Ectodermal cell (in vitro differentiated cells): ENCODE measurements around the gene PLPPR5. TPM values are rescaled to one million over a fixed set of nuclear protein-coding genes. Genes with fewer than 3 reads are reported as not detected.
"Not testable (repeated sequence)": the region's sequence is repeated elsewhere in the genome, so short reads cannot be mapped to it uniquely, and the experiment has no call there.

Experiments
- H3K27ac ChIP-seq: 2 replicates; pipeline ENCODE4 v1.7.0; 2013; ENCODE audit warnings: mild to moderate bottlenecking, low read depth, low read length; ENCODE audit not compliant: insufficient read depth, poor library complexity, severe bottlenecking
- H3K27me3 ChIP-seq: 2 replicates; pipeline ENCODE4 v1.7.0; 2013; ENCODE audit warnings: mild to moderate bottlenecking, low read length; ENCODE audit not compliant: insufficient read depth, control insufficient read depth, poor library complexity, severe bottlenecking
- H3K36me3 ChIP-seq: one replicate; pipeline ENCODE4 v1.7.0; 2013; ENCODE audit warnings: low read length; ENCODE audit not compliant: control insufficient read depth, insufficient read depth
- H3K4me1 ChIP-seq: one replicate; pipeline ENCODE4 v1.7.0; 2013; ENCODE audit warnings: low read length; ENCODE audit not compliant: control insufficient read depth, insufficient read depth
- H3K4me3 ChIP-seq: 2 replicates; pipeline ENCODE4 v1.7.0; 2013; ENCODE audit warnings: low read depth, low read length, control low read depth; ENCODE audit not compliant: insufficient read depth
- H3K9me3 ChIP-seq: 2 replicates; pipeline ENCODE4 v1.7.0; 2013; ENCODE audit warnings: mild to moderate bottlenecking, low read length, moderate library complexity; ENCODE audit not compliant: control insufficient read depth
- WGBS, 2 experiments: methylation state at CpG; one replicate each; pipeline ENCODE4 v1.1.7; 2013; ENCODE audit warnings: missing lambda C conversion rate in 2 of 2; 5-methylcytosine and 5-hydroxymethylcytosine counted together
- polyA plus RNA-seq, 4 experiments: library from polyadenylated mRNA; stranded (reverse); fragments of 50-300 nt; gene quantifications; one replicate each; pipeline ENCODE4 v1.2.3, GENCODE V29; 2013

The PLPPR5 gene, protein sequence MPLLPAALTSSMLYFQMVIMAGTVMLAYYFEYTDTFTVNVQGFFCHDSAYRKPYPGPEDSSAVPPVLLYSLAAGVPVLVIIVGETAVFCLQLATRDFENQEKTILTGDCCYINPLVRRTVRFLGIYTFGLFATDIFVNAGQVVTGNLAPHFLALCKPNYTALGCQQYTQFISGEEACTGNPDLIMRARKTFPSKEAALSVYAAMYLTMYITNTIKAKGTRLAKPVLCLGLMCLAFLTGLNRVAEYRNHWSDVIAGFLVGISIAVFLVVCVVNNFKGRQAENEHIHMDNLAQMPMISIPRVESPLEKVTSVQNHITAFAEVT
- 1.8 TPM for polyA plus RNA-seq (2013, experiment 1 of 4)
- polyA plus RNA-seq (2013, experiment 2 of 4), result 1.2 TPM
- polyA plus RNA-seq (2013, experiment 3 of 4), result 1.1 TPM
- 1.2 TPM for polyA plus RNA-seq (2013, experiment 4 of 4)

DNA sequence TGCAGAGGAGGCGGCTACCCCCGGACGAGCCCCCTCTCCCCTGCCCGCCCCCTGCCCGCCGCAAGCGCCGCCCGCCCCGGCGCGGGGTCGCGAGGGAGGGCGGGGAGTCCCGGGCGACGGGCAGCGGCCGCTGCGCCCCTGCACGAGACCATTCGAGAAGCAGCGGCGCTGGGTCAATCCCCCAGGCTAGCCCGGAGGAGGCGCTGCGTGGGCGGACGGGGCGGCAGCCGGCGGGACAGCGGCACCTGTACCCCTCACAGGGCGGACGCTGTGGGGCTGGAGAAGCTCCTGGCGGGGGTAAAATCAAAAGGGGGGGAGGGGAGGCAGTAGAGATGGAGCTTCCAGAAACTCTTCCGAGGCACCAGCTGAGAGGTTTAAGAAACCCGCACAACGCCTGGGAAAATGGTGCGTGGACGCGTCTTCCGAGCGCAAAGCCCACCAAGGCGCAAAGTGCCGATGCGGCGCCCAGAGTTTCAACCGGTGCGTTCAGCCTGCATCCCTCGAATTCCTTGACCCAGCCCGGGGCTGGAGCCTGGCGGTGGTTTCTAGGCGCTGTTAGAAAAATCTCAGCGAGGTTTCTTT is at the start of gene PLPPR5:
Gene PLPPR5, minus strand, starts transcription at position 1 of the 582 bp plus-strand sequence. CDS start 190 bp downstream, outside the sequence.
- Histone ChIP-seq H3K4me1 (no peaks in the 10 kb centered on the region), H3K4me3 (peak within 1 kb of the TSS; percentile 59), H3K36me3 (no peaks in the 10 kb centered on the region), H3K27me3 (peaks cover 39% of the 10 kb centered on the region), H3K27ac (no peak within 1 kb of the TSS), H3K9me3 (no peaks in the 10 kb centered on the region)
- WGBS, 2 experiments, result 1% methylated on average over 54 to 55 of the region's 56 CpGs

DNA sequence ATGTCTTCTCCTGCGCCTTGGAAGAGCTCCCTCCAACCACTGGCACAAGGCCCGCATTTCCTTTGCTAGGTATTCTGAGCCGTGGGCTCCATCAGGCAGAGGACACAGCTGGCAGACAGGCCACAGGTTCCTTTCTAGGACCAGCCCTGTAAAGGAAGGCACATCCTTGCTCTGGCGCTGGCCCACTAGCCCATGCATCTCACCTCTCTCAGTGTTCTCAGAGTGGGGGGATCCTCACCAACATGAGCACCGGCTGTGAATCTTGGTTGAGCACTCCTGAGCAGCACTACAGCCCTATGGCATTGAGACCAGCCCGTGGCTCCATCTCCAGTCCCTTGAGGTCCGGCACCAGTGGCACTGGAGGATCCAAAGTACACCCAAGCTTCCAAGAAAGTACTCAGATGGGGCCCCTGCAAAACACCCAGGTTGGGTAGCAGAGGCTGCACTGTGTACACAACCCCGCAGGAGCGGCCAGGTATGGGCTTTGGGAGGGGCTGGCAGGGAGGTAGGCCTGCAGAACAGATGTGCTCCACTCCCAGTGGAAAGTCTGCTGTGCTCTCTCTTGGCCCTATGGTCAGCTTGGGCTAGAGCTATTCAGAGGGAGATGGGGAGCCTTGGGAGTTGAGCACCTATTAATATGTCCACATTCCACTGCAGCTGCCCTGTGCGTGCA is 47.1 kb upstream of the PLPPR5 start:
- Histone ChIP-seq H3K27me3 (no peaks in the 10 kb centered on the region), H3K27ac (no peak overlapping the region), H3K9me3 (no peaks in the 10 kb centered on the region), H3K36me3 (no peaks in the 10 kb centered on the region), H3K4me3 (no peak overlapping the region), H3K4me1 (no peaks in the 10 kb centered on the region)
- WGBS, 2 experiments, result 94 to 95% methylated on average over 10 of the region's 10 CpGs

DNA sequence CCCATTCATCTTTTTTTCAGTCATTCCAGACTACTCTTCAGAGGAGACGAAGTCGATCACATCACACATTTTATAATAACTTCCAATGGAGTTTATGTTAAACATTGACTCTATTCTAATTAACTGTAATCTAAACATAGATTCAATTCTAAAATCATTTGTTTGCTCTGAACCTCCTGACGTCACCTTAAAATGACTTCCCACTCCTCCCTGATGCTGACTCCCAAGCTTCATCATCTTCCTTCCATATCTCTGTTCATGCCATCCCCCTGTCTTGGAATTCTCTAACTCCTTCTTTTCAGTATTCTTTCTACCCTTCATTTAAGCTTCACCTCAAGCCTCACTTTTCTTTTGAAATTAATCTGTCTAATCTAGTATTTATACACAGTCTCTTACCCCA is 45.1 kb upstream of the PLPPR5 start:
- 96 to 97% methylated on average over 3 of the region's 3 CpGs for WGBS, 2 experiments
- no peaks in the 10 kb centered on the region for H3K9me3 ChIP-seq

DNA sequence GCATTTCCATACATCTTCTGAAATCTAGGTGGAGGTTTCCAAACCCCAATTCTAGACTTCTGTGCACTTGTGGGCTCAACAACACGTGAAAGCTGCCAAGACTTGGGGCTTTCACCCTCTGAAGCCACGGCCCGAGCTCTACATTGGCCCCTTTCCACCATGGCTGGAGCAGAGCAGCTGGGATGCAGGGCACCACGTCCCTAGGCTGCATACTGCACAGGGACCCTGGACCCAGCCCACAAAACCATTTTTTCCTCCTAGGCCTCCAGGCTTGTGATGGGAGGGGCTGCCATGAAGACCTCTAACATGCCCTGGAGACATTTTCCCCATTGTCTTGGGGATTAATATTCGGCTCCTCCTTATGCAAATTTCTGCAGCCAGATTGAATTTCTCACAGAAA is 32.1 kb upstream of the PLPPR5 start:
- not testable (repeated sequence) for H3K27me3 ChIP-seq, H3K9me3 ChIP-seq, H3K4me3 ChIP-seq, H3K27ac ChIP-seq, H3K4me1 ChIP-seq, H3K36me3 ChIP-seq
- WGBS, 2 experiments, result 84 to 89% methylated on average over 5 of the region's 5 CpGs

More for the DNA sequence above, 45.1 kb upstream of the PLPPR5 start:
- no peak overlapping the region for H3K4me3 ChIP-seq
- H3K27me3 ChIP-seq, result no peaks in the 10 kb centered on the region
- no peaks in the 10 kb centered on the region for H3K4me1 ChIP-seq
- no peak overlapping the region for H3K27ac ChIP-seq
- no peaks in the 10 kb centered on the region for H3K36me3 ChIP-seq

DNA sequence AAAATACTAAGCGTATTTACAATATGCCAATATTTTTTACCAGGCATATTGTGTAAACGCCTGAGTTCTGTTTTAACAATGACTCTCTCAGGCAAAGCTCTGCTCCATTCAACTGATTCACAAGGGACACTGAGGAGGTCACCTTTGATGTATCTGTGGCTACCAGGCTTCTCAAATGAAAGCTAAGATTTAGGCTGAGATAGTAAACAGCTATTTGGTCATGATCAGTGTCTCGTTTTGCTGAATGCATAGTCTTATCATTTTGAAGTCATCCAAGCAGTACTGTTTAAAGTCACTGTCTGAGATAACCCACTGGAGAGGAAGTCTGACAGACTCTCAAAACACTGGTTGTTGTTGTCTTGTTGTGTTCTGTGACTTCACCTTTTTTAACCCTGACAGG is 13.7 kb upstream of the PLPPR5 start:
- no peak overlapping the region for H3K27ac ChIP-seq
- H3K36me3 ChIP-seq, result no peaks in the 10 kb centered on the region
- no peak overlapping the region for H3K4me3 ChIP-seq
- 71 to 72% methylated on average over 3 of the region's 3 CpGs for WGBS, 2 experiments
- H3K9me3 ChIP-seq, result no peaks in the 10 kb centered on the region
- H3K27me3 ChIP-seq, result no peaks in the 10 kb centered on the region
- H3K4me1 ChIP-seq, result no peaks in the 10 kb centered on the region

DNA sequence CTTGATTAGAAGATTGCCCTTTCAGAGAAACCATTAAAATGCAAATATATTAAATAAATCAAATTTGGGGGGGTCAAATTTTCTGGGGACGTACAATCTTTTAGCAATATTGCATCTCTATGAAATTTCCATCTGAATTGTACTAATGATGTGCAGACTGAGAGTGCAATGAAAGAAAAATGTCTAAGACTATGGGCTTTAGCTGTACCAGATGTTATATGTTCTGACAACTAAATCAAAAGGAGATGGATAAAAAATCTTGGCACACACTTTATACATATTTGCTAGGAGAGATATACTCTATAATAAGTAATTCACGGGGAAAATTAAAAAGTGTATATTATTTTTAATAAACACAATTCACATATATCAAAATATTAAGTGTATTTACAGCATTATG is 13.0 kb upstream of the PLPPR5 start:
- no peaks in the 10 kb centered on the region for H3K36me3 ChIP-seq
- H3K4me3 ChIP-seq, result no peak overlapping the region
- H3K27ac ChIP-seq, result no peak overlapping the region
- H3K4me1 ChIP-seq, result no peaks in the 10 kb centered on the region
- whole genome bisulfite sequencing, 2 experiments, result 100% methylated on average over 1 of the region's 2 CpGs; no CpG with 5 or more reads in 1 of the 2 experiments
- no peaks in the 10 kb centered on the region for H3K9me3 ChIP-seq
- no peaks in the 10 kb centered on the region for H3K27me3 ChIP-seq

DNA sequence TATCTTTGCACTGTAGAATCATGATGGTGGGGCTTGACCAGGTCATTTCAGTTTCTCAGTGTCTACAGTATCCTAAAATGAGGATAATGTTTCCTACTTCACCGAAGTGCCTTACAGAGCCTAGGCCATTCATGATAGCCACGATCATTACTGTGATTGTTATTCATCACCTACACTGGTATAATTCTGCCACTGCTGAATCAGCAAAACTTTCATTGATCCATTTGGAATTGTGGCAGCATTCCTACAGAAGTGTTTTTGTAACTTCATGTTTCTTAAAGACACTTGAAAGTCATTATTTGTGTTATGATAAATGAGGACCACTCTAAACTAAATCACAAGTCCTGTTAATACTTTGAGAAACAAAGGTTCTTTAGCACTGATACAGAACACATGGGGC is 6.0 kb upstream of the PLPPR5 start:
- Histone ChIP-seq H3K27ac (no peak overlapping the region), H3K9me3 (no peaks in the 10 kb centered on the region), H3K4me1 (no peaks in the 10 kb centered on the region), H3K36me3 (no peaks in the 10 kb centered on the region), H3K4me3 (no peak overlapping the region), H3K27me3 (peaks cover 6% of the 10 kb centered on the region)
- WGBS, 2 experiments, result 66 to 69% methylated on average over 2 of the region's 2 CpGs

DNA sequence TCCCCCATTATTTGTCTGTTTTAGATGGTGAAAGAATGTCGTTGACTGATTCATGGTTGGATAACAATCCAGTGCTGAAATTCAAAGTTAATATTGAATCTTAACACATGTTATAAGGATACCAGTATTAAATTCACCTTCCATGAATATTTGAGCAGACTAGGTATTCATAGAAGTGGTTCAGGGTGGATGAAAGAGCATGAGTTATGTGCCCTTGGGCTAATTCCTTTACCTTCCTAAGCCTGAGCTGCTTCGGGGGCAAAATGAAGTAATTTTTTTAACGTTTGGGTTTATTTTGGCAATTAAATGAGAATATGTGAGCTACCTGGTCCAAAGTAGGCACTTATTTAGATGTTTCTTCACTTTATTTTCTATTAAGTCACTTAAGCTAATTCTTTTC is 2.7 kb upstream of the PLPPR5 start:
- Histone ChIP-seq H3K36me3 (no peaks in the 10 kb centered on the region), H3K4me3 (no peak overlapping the region), H3K9me3 (no peaks in the 10 kb centered on the region), H3K27me3 (peaks cover 38% of the 10 kb centered on the region), H3K27ac (no peak overlapping the region), H3K4me1 (no peaks in the 10 kb centered on the region)
- 89 to 94% methylated on average over 1 to 2 of the region's 3 CpGs for WGBS, 2 experiments

DNA sequence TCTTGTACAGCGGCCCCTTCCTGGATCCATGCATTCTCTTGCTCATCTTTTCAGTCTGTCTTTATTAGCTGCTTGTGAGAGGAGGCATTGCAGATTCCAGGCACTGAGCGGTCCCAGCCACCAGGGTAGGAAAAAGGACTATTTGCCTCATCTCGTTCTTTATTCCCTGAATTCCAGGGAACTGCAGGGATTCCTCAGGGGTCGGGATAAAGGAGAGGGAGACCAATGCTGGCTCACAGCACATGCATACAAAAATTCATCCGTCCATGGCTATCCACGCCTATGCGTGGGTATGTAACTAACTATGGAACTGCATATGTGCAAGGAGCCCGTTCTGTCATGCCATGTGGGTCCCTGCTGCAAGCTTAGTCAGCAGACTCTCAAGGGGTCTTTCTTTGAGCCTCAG is 879 bp upstream of the PLPPR5 start:
- 23 to 27% methylated on average over 8 of the region's 8 CpGs for whole genome bisulfite sequencing, 2 experiments
- H3K27me3 ChIP-seq, result peaks cover 39% of the 10 kb centered on the region

DNA sequence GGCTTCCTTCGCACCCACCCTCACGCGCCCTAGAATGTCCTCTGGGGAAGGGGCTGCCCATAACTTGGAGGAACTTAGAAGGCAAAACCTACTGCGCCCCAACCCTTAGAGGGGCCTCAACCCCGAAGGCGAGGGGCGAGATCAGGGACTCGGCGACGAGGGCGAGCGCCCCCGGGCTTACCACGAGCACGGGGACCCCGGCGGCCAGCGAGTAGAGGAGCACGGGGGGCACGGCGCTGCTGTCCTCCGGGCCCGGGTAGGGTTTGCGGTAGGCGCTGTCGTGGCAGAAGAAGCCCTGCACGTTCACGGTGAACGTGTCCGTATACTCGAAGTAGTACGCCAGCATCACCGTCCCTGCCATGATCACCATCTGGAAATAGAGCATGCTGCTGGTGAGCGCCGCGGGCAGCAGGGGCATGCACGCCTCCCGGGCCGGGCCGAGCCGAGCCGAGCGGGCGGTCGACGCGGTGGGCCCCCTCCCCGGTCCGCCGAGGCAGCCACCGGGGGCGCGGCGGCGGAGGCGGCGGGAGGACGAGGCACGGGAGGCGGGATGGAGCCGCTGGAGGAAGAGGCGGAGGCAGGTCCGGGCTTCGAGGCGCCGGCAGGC is 304 bp downstream of the PLPPR5 start:
- no peaks in the 10 kb centered on the region for H3K4me1 ChIP-seq
- peaks cover 39% of the 10 kb centered on the region for H3K27me3 ChIP-seq
- H3K27ac ChIP-seq, result no peak overlapping the region
- H3K36me3 ChIP-seq, result no peaks in the 10 kb centered on the region
- peak overlapping the region; percentile 59 for H3K4me3 ChIP-seq
- no peaks in the 10 kb centered on the region for H3K9me3 ChIP-seq
- 1% methylated on average over 66 of the region's 66 CpGs for WGBS, 2 experiments

More for the DNA sequence above, 879 bp upstream of the PLPPR5 start:
- H3K36me3 ChIP-seq, result no peaks in the 10 kb centered on the region
- H3K9me3 ChIP-seq, result no peaks in the 10 kb centered on the region
- H3K27ac ChIP-seq, result no peak overlapping the region
- H3K4me3 ChIP-seq, result peak overlapping the region; percentile 59
- no peaks in the 10 kb centered on the region for H3K4me1 ChIP-seq
